OCI-LY1 (cell line): ENCODE data around the gene CIPC.

Source experiments
- H2AFZ ChIP-seq: fragments of 200-600 bp; sonication (generic), shearing (Covaris generic); 2 replicates; pipeline ENCODE4 v1.6.0; 2014; ENCODE audit warnings: antibody characterized with exemption, mild to moderate bottlenecking, low read length
- H3F3A ChIP-seq: fragments of 200-600 bp; sonication (generic), shearing (Covaris generic); 2 replicates; pipeline ENCODE4 v1.6.0; 2014; ENCODE audit warnings: mild to moderate bottlenecking, antibody characterized with exemption, low read length, moderate library complexity; ENCODE audit not compliant: insufficient read depth
- H3K27ac ChIP-seq: fragments of 200-600 bp; sonication (generic); 2 replicates; pipeline ENCODE4 v1.5.1; 2014; ENCODE audit warnings: low read length, mixed run types, mild to moderate bottlenecking, low read depth; ENCODE audit not compliant: poor library complexity, severe bottlenecking
- H3K27me3 ChIP-seq: fragments of 200-600 bp; sonication (generic); 2 replicates; pipeline ENCODE4 v1.6.0; 2014; ENCODE audit warnings: antibody characterized with exemption, mild to moderate bottlenecking, low read length, moderate library complexity; ENCODE audit not compliant: insufficient read depth
- H3K36me3 ChIP-seq: fragments of 200-600 bp; sonication (generic); 2 replicates; pipeline ENCODE4 v1.6.1; 2014; ENCODE audit warnings: mild to moderate bottlenecking, antibody characterized with exemption, low read length, moderate library complexity, mixed read lengths; ENCODE audit not compliant: insufficient read depth
- H3K4me1 ChIP-seq: fragments of 200-600 bp; sonication (generic); 2 replicates; pipeline ENCODE4 v1.5.1; 2014; ENCODE audit warnings: mild to moderate bottlenecking, low read length, moderate library complexity; ENCODE audit not compliant: insufficient read depth, severe bottlenecking
- H3K4me2 ChIP-seq: fragments of 200-600 bp; sonication (generic), shearing (Covaris generic); 2 replicates; pipeline ENCODE4 v1.6.1; 2014; ENCODE audit warnings: low read length
- H3K4me3 ChIP-seq: fragments of 200-600 bp; sonication (generic); 2 replicates; pipeline ENCODE4 v1.5.1; 2014; ENCODE audit warnings: low read length, low read depth, mild to moderate bottlenecking, mixed read lengths; ENCODE audit not compliant: poor library complexity, severe bottlenecking
- H3K79me2 ChIP-seq: fragments of 200-600 bp; shearing (Covaris generic); 2 replicates; pipeline ENCODE4 v1.6.1; 2016; ENCODE audit warnings: mixed run types, low read length, mixed read lengths; ENCODE audit not compliant: insufficient read depth
- H3K9ac ChIP-seq: fragments of 200-600 bp; sonication (generic), shearing (Covaris generic); 2 replicates; pipeline ENCODE4 v1.6.1; 2014; ENCODE audit warnings: mild to moderate bottlenecking, low read length, mixed read lengths
- H3K9me2 ChIP-seq: fragments of 200-600 bp; sonication (generic), shearing (Covaris generic); 2 replicates; pipeline ENCODE4 v1.6.1; 2014; ENCODE audit warnings: low read depth, mild to moderate bottlenecking, low read length, mixed read lengths
- H3K9me3 ChIP-seq: fragments of 200-600 bp; shearing (Covaris generic); 2 replicates; pipeline ENCODE4 v1.6.1; 2014; ENCODE audit warnings: low read length, mixed read lengths
- H4K20me1 ChIP-seq: fragments of 200-600 bp; sonication (generic), shearing (Covaris generic); 2 replicates; pipeline ENCODE4 v1.6.0; 2016; ENCODE audit warnings: mild to moderate bottlenecking, low read length; ENCODE audit not compliant: insufficient read depth
- CTCF ChIP-seq: fragments of 200-600 bp; sonication (generic), shearing (Covaris generic); IDR thresholded peaks from 2 replicates; pipeline ENCODE4 v1.5.1; 2017; ENCODE audit warnings: mild to moderate bottlenecking, antibody characterized with exemption, low read length, moderate library complexity, mixed read lengths
- EZH2 ChIP-seq: fragments of 200-600 bp; sonication (generic), shearing (Covaris generic); IDR thresholded peaks from 2 replicates; pipeline ENCODE4 v1.8.0; 2017; ENCODE audit warnings: borderline replicate concordance, mixed run types, mild to moderate bottlenecking, antibody characterized with exemption, low read length, moderate library complexity, mixed read lengths

CIPC gene

GRCh38 chr14:77088219-77088618, 9.8 kb upstream of the CIPC start:
- H3K9me2 ChIP-seq = no peaks in the 10 kb centered on the region
- H4K20me1 ChIP-seq = no peaks in the 10 kb centered on the region
- peaks cover 10% of the 10 kb centered on the region; the same call in 1 of the 2 replicates for H3K9me3 ChIP-seq
- no peaks in the 10 kb centered on the region for H3K36me3 ChIP-seq
- H3K4me2 ChIP-seq = no peak overlapping the region
- no peaks in the 10 kb centered on the region; the same call in 1 of the 2 replicates for H3K27me3 ChIP-seq
- H2AFZ ChIP-seq = no peak overlapping the region
- no peaks in the 10 kb centered on the region for H3K4me1 ChIP-seq
- no peak overlapping the region for H3K9ac ChIP-seq
- H3K27ac ChIP-seq = no peak overlapping the region
- H3F3A ChIP-seq = no peaks in the 10 kb centered on the region
- H3K79me2 ChIP-seq = no peaks in the 10 kb centered on the region
- H3K4me3 ChIP-seq = no peak overlapping the region
- TF ChIP-seq EZH2 = no peak
- no peak for TF ChIP-seq CTCF

GRCh38 chr14:77088645-77089044, 9.4 kb upstream of the CIPC start:
- no peak overlapping the region for H3K27ac ChIP-seq
- H3K4me3 ChIP-seq = no peak overlapping the region
- H3F3A ChIP-seq = no peaks in the 10 kb centered on the region
- H3K79me2 ChIP-seq = no peaks in the 10 kb centered on the region
- no peaks in the 10 kb centered on the region for H4K20me1 ChIP-seq
- no peaks in the 10 kb centered on the region; the same call in 1 of the 2 replicates for H3K27me3 ChIP-seq
- no peak overlapping the region for H3K4me2 ChIP-seq
- no peaks in the 10 kb centered on the region for H3K36me3 ChIP-seq
- H3K9me2 ChIP-seq = no peaks in the 10 kb centered on the region
- TF ChIP-seq EZH2 (no peak), CTCF (no peak)
- no peaks in the 10 kb centered on the region for H3K4me1 ChIP-seq
- H3K9ac ChIP-seq = no peak overlapping the region
- peaks cover 10% of the 10 kb centered on the region; the same call in 1 of the 2 replicates for H3K9me3 ChIP-seq
- H2AFZ ChIP-seq = no peak overlapping the region

GRCh38 chr14:77091518-77091917, 6.5 kb upstream of the CIPC start:
- Histone ChIP-seq H3K36me3 (no peaks in the 10 kb centered on the region), H3K4me1 (peaks cover 2% of the 10 kb centered on the region), H3K9me3 (peaks cover 10% of the 10 kb centered on the region; the same call in 1 of the 2 replicates), H3K4me3 (no peak overlapping the region), H3K27me3 (no peaks in the 10 kb centered on the region; the same call in 1 of the 2 replicates), H3F3A (0 out of 2 replicates have a peak, but pooled peaks cover 5% of the 10 kb centered on the region), H3K9ac (no peak overlapping the region), H3K27ac (no peak overlapping the region), H4K20me1 (no peaks in the 10 kb centered on the region), H3K4me2 (no peak overlapping the region), H3K79me2 (no peaks in the 10 kb centered on the region), H2AFZ (no peak overlapping the region), H3K9me2 (no peaks in the 10 kb centered on the region)
- TF ChIP-seq EZH2 (no peak), CTCF (no peak)
